ENCODE results near the gene RO60.

Gene RO60

DNA sequence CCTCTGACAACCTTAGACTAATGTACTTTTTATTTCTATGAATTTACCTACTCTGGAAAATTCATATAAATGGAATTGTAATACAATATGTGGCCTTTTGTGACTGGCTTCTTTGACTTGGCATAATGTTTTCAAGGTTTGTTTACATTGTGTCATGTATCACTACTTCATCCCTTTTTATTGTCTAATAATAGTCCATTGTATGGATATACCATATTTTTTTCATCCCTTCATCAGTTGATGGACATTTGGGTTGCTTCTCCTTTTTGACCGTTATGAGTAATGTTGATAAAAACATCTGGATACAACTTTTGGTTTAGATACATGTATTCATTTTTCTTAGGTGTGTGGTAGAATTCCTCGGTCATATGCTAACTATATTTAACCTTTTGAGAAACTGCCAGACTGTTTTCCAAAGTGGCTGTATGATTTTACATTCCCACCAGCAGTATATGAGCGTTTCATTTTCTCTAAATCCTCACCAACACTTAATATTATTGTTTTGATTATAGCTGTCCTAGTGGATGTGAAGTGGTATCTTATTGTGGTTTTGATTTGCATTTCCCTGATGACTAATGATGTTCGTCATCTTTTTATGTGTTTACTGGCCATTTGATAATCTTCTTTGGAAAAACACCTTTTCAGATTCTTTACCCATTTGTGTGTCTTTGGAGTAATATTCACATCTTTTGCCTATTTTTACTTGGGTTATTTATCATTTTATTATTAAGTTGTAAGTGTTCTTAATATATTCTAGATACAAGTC is 3.5 kb downstream of the RO60 start:
- no peak for DNase-seq

DNA sequence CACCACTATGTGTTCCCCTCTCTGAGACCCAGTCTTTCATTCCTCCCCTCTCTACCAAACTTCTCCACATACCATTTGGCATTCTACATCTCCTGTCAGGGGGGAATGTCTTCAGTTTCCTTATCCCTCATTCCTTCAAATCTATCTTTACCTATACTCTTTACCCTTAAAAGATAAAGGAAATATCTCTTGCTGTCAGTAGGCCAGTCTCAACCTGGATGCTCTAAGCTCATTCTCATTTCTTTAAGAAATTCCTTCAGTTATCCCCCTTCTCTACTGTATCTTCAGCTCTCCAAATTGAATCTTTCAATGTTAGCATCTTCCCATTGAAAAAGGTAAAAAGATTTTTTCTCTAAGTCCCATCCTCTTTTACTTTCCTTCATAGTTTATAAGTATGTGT is 6.5 kb downstream of the RO60 start:
- DNase-seq, result no peak

DNA sequence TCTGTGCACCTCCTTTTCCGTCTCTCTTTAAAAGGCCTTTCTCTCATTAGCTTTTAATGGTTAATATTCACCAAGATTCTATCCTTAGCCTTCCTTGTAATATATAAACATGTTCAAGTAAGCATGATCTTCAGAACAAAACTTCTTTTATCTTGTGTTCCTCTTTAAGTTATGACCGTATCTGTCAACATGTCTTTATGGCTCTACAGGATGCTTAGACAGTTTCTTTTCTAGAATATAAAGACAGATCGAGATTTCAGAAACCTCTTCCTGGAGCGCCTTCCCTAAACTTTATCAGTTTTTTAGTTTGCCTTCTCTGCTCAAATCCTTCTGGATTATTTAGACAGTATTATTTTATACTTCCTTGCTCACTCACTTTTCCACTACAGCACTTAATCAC is 7.2 kb downstream of the RO60 start:
- DNase-seq, result no peak

DNA sequence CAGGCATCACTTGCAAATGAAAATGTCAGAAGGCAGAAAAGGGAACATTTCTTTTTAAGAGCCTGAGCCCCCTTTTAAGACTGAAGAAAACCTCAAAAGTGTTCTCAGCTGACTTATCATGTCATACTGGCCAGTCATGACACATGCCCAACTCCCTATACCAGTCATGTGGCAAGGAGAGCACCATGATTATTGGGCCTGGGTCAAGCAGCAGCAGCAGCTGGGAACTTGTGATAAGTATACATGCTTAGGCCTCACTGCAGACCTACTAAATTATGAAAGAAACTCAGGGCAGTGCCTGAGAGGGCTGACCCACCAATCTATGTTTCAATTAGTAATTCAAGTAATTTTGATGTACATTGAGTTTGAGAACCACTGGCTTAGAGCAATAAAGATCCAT is 8.6 kb downstream of the RO60 start:
- DNase-seq, result no peak

DNA sequence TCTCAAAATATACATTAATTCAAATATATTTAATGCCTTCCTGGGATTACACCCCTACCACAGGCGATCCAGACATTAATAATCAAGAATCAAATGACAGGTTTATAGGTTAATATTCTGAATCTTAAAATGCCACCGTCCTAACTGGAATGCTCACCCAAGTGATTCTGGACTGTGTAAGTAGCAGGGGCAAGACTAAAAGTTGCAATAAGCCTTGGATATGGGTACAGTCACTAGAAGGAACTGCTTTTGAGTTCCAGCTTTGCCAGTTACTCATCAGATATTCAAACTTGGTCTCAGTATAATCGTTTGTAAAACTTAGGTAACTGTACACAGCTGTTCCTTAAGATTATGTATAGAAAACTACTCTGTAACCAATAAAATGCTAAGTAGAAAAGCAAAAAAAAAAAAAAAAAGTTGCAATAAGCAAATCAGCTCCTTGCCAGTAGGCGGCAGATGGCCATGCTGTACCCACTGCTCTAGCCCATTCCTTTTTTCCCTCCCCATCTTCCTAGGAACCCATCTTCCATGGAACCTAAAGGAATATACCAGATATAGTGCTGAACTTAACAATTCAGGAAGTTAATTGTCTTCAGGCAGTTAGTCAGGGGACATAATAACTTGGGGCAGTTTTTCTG is 10.5 kb downstream of the RO60 start:
- no peak for DNase-seq

DNA sequence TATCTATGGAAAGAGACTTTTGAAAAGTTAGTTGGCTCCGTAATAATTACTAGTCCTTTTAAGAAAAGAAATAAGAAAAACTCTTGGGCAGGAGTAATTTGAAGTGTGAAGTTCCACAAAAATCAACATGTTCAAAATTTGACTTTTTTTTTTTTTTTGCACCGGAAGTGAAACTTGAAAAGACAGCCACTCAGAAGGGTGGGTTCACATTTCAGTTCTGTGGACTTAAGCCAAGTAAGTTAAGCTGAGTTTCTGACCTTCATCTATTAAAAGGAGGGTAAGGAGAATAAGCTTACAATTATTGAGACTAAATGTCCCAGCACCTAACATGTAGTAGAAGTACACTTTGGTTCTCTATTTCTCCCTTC is 11.0 kb downstream of the RO60 start:
- no peak for DNase-seq

DNA sequence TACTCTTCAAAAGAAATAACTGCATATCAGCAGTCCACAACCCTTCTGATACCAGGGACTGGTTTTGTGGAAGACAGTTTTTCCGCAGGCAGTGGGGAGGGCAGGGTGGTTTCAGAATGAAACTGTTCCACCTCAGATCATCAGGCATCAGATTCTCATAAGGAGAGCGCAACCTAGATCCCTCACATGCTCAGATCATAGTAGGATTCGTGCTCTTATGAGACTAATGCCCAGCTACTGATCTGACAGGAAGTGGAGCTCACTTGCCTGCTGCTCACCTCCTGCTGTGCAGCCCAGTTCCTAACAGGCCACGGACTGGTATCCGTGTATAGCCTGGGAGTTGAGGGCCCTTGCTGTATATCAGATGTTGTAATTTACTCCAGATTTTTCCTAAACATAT is 11.5 kb downstream of the RO60 start:
- DNase-seq, result no peak

DNA sequence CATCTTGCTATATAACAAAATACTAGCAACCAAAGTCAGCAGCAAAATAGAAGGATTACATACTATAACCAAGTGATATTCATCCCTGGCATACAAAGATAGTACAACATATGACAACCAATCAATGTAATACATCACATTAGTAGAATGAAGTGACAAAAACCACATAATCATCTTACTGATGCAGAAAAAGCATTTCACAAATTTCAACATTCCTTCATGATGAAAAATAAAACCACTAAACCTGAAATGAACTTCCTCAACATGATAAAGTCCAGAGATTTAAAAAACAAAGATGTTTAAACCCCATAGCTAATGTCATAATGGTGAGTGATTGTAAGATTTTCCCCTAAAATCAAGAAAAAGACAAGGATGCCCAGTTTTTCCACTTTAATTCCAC is 18.6 kb downstream of the RO60 start:
- DNase-seq, result no peak

DNA sequence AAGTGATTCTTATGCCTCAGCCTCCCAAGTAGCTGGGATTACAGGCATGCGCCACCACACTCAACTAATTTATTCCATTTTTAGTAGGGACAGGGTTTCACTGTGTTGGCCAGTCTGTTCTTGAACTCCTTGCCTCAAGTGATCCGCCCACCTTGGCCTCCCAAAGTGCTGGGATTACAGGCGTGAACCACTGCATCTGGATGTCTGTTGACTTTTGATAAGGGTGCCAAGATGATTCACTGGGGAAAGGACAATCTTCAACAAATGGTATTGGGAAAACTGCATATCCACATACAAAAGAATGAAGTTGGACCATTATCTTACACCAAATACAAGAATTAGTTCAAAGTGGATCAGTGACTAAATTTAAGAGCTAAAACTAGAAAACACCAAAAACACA is 19.8 kb downstream of the RO60 start:
- no peak for DNase-seq

DNA sequence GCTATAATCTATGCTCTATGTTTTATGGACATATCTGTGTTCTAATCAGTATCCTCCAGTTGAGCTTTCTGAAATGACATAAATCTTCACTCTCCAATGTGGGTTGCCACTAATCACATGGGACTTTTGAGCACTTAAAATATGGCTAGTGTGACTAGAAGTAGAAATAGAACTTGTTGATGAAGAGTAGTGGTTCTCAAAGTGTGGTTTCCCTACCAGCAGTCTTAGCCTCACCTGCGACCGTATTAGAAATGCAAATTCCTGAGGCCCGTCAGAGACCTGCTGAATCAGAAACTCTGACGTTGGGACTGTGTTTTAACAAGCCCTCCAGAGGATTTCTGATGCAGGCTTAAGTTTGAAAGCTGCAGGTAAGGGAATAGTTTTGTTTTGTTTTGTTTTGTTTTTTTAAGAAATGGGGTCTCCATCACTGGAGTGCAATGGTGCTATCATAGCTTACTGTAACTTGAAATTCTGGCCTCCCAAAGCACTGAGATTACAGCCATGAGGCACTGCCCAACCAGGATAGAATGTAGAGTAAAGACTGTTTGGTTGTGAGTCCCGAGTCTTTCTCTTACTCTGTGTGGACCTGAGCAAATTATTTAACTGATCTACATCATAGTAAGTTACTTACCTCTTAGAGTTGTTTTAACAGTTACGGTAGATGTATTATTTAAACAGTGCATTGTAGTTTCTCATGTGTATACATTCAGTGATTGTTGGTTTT is 24.1 kb downstream of the RO60 start:
- no peak for DNase-seq

DNA sequence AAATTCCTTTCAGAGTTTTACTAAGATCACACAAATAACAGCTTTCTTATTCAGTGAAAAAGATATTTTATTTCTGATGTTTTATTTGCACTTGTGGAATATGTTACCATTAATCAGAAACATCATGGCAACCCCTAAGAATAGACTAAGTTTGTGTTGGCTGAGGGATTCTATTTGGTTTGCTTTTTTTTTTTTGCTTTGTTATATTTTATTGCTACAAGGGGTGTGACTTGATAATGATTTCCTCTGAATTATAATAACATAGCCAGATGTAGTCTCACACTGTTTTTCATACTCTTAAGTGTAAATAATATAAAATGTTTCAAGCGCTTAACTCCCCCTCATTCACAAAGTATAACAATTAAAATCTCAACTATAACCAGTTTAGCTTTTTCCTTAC is 25.9 kb downstream of the RO60 start:
- DNase-seq, result no peak

GRCh38 chr1:193086342-193086741 is 26.9 kb downstream of the RO60 start:
- no peak for DNase-seq

- no peak for DNase-seq
Measured at GRCh38 chr1:193087893-193088292, 28.5 kb downstream of the RO60 start.

DNA sequence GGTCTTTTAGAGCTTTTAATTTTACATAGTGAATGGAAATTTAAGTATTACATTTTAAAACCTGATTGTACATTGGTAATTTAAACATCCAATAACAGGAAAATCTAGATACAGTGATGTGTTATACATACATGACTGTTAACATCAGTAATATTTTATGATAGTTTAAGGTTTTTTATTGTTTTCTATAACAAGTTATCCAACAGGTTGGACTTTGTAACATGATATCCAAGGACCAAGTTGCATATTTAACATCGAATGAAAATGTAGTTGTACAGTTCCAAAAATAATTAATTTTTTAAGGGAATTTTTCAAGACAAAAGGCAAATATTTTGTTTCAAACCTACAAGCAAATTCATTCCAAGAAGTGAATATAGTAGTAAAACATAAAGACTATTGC is 31.5 kb downstream of the RO60 start:
- no peak for DNase-seq

GRCh38 chr1:193094112-193094511 is 34.7 kb downstream of the RO60 start:
- no peak for DNase-seq

- DNase-seq, result no peak
Measured at GRCh38 chr1:193102662-193103061, 43.2 kb downstream of the RO60 start.

GRCh38 chr1:193103759-193104501 is 44.5 kb downstream of the RO60 start:
- DNase-seq, result no peak

GRCh38 chr1:193104502-193104906 is 45.1 kb downstream of the RO60 start:
- DNase-seq, result peak; percentile 73

GRCh38 chr1:193104907-193105820 is 45.8 kb downstream of the RO60 start, which contains the start of gene GLRX2:
GLRX2 (minus strand) TSS chr1:193105414; CDS start chr1:193105382, 32 bp downstream.
- peak; percentile 87 for DNase-seq

- no peak for DNase-seq
Measured at GRCh38 chr1:193105821-193106177, 46.4 kb downstream of the RO60 start.

DNA sequence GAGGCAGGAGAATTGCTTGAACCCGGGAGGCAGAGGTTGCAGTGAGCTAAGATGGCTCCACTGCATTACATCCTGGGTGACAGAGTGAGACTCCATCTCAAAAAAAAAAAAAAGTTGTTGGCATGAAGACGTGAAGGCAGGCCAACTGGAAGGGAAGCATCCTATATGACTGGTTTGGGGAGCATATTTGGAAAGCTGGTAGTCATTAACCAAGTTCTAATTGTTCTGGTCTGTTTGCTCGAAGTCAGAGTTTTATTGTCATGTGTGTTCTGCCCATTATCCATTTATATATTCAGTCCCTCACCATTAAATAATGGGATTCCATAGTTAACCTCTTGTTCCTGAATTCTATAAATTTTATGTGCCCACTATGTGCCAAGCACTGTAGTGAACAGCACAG is 49.1 kb downstream of the RO60 start:
- no peak for DNase-seq

Measured in activated effector memory CD4-positive, alpha-beta T cell treated with anti-CD3 and anti-CD28 coated beads, Interleukin-2, amount 50 U/mL, for 16 hours (primary cell).